ENCODE measurements around the gene ALG1L2.
"Not testable (repeated sequence)": the region's sequence is repeated elsewhere in the genome, so short reads cannot be mapped to it uniquely, and the experiment has no call there.

Gene ALG1L2

DNA sequence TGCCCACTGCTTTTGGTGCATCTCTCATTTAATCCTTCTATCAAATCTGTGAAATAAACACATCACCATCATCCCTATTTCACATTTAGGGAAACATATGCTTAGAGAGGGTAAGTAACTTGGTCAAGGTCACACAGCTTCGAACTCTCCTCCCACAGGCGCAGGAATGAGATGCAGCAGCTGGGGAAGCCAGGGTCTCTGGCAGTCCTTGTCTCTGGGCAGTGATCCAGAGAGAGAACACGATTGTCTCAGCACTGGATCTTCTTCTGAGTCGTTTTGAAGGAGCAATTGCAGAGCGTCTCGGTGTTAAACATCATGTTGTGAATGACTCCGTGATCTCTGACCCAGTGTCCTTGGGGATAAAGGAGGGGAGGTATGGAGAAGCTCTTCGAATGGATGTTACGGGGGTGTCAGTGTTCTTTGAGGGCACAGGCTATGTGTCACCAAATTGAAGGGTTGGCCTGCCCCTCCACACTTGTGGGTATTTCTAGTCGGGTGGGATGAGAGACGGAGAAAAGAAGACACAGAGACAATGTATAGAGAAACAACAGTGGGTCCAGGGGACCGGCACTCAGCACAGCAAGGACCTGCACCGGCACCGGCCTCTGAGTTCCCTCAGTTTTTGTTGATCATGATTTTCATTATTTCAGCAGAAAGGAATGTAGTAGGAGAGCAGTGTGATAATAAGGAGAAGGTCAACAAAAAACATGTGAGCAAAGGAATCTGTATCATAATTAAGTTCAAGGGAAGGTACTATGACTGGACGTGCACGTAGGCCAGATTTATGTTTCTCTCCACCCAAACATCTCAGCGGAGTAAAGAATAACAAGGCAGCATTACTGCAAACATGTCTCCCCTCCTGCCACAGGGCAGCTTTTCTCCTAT, 41.5 kb downstream of the ALG1L2 start:
- DNase-seq (ENCODE audit: low spot score) = not testable (repeated sequence)

DNA sequence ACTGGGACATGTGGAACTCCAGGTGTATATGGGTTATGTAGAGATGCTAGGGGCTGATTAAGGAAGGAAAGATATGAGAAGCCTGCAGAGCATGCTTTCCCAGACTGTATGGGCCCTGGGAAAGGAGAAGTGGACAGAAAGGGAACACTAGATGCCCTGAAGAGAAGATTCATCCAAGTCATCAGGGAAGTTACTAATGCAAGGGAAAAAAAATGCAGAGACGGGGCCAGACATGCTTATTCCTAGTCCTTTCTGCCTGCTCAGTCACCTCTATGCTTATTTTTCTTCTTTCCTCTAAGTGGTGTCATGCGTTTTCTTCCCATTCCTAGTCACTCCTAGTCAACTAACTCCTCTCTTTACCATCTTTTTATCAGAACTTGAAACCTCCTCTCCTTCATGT, 43.8 kb downstream of the ALG1L2 start:
- DNase-seq (ENCODE audit: low spot score) = not testable (repeated sequence)

GRCh38 chr3:130136337-130136736, 54.7 kb downstream of the ALG1L2 start:
- not testable (repeated sequence) for DNase-seq (ENCODE audit: low spot score)

- DNase-seq (ENCODE audit: low spot score) = not testable (repeated sequence)
These were observed 56.1 kb downstream of the ALG1L2 start for GRCh38 chr3:130137685-130138084.

DNA sequence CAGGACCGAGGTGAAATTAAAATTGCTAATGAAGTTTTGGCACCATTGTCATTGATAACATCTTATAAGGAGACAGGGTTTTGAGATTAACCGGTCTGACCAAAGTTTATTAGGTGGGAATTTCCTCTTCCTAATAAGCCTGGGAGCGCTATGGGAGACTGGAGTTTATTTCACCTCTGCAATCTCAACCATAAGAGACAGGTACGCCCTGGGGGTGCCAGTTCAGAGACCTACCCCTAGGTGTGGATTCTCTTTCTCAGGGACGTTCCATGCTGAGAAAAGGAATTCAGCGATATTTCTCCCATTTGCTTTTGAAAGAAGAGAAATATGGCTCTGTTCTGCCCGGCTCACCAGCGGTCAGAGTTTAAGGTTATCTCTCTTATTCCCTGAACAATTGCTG, 57.4 kb downstream of the ALG1L2 start:
- not testable (repeated sequence) for DNase-seq (ENCODE audit: low spot score)

DNA sequence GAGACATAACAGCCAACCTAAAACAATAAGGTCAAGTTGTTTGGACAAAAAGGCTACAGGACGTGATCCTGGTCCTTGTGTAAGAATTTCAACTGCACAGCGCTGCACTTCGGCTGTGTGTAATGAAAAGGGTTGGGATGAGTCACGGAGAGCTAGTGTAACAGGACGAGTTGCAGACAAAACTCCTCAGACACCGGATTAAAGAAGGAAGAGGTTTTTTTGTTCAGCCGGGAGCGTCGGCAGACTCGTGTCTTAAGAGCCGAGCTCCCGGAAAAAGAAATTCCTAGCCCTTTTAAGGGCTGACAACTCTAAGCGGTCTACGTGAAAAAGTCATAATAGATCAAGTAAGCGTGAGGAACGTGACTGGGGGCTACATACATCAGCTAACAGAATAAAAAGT, 59.1 kb downstream of the ALG1L2 start:
- DNase-seq (ENCODE audit: low spot score) = not testable (repeated sequence)

DNA sequence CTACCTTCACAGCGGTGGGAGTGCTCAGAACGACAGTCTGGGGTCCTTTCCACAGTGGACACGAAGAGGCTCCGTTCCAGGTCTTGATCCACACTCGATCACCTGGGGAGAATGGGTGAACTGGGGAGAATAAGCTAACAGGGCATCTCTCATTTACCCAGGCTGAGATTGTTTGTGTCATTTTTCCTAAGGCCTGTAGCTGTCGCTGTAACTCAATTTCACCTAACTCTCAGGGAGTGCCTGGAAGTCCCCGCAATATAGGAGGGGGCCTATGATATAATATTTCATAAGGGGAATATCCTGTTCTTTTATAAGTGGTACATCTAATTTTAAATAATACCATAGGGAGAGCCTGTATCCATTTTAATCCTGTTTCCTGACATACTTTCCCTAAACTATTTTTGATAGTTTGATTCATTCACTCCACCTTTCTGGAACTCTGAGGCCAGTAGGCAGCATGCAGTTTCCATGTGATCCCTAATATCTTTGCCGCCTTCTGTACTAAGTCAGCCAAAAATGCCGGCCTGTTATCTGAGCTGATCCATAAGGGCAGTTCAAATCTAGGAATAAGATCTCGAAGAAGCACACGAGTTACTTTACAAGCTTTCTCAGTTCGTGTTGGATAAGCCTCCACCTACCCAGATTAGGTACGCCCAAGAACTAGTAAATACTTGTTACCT, 62.2 kb downstream of the ALG1L2 start:
- not testable (repeated sequence) for DNase-seq (ENCODE audit: low spot score)

GRCh38 chr3:130144328-130144650, 62.7 kb downstream of the ALG1L2 start:
- not testable (repeated sequence) for DNase-seq (ENCODE audit: low spot score)

- DNase-seq (ENCODE audit: low spot score) = not testable (repeated sequence)
These were observed 63.8 kb downstream of the ALG1L2 start for GRCh38 chr3:130145456-130145855.

GRCh38 chr3:130146465-130146864, 64.8 kb downstream of the ALG1L2 start:
- not testable (repeated sequence) for DNase-seq (ENCODE audit: low spot score)
